Measurements from ENCODE around the gene COL24A1.
"Not testable (repeated sequence)": the region's sequence is repeated elsewhere in the genome, so short reads cannot be mapped to it uniquely, and the experiment has no call there.

GRCh38 chr1:85777021-85777420 lies 379.6 kb downstream of the COL24A1 start:
- not testable (repeated sequence) for TF ChIP-seq POLR2AphosphoS5 (IDR thresholded peaks at IDR 0.05; ENCODE audit: borderline replicate concordance, low read depth, low read length); EZH2 (IDR thresholded peaks at IDR 0.05); FOXP2 (optimal IDR thresholded peaks at IDR 0.05; ENCODE audit: control extremely low read depth, extremely low read length, insufficient read depth)
